Testis (tissue), 3 donors: Measurements from ENCODE around the gene DST. TPM values are rescaled to one million over a fixed set of nuclear protein-coding genes. Genes with fewer than 3 reads are reported as not detected.

Experiments
- DNase-seq: peaks from one replicate; pipeline ENCODE4 v3.0.0-alpha.2; 2019
- H3K27ac ChIP-seq, 2 donors: fragments of 200-600 bp; sonication (generic); one replicate each; pipeline ENCODE4 v1.5.1; 2019
- H3K27me3 ChIP-seq: fragments of 200-600 bp; sonication (generic); one replicate; pipeline ENCODE4 v1.5.1; 2019
- H3K36me3 ChIP-seq: fragments of 200-600 bp; sonication (generic); one replicate; pipeline ENCODE4 v1.5.1; 2017; ENCODE audit warnings: low read depth; ENCODE audit errors: missing control alignments
- H3K4me1 ChIP-seq: fragments of 200-600 bp; sonication (generic); one replicate; pipeline ENCODE4 v1.5.1; 2019
- H3K4me3 ChIP-seq, 2 donors: fragments of 200-600 bp; sonication (generic); one replicate each; pipeline ENCODE4 v1.5.1; 2017 to 2019
- H3K9me3 ChIP-seq: fragments of 200-600 bp; sonication (generic); one replicate; pipeline ENCODE4 v1.5.1; 2017
- CTCF ChIP-seq, 3 experiments: fragments of 450-650 bp in 2 of 3; fragments of 200-600 bp in 1 of 3; sonication (generic) in 1 of 3; IDR thresholded peaks; one replicate each; pipeline ENCODE4 v1.5.1; 2016 to 2019; ENCODE audit warnings: antibody characterized with exemption in 3 of 3, mild to moderate bottlenecking in 2 of 3, moderate library complexity in 1 of 3
- POLR2A ChIP-seq: fragments of 450-650 bp; IDR thresholded peaks from one replicate; pipeline ENCODE4 v1.6.1; 2017; ENCODE audit warnings: antibody characterized with exemption, mild to moderate bottlenecking, moderate library complexity
- WGBS, 2 donors: methylation state at CpG; one replicate each; pipeline ENCODE4 v1.1.5; 2018; 5-methylcytosine and 5-hydroxymethylcytosine counted together
- intact Hi-C: fragments of 100-400 bp; cut with DNase I; formaldehyde crosslinking; loops from one replicate; pipeline ENCODE4 v1.15.1; 2023; ENCODE audit warnings: low total_unique reads
- polyA plus RNA-seq: library from polyadenylated mRNA; stranded (reverse); fragments of 350-450 nt; fragmentation: Illumina TruSeq; extraction: RNeasy Lipid Tissue Mini Kit (QIAGEN cat#74804); gene quantifications from one replicate; pipeline ENCODE4 v1.2.3, GENCODE V29; 2014; ENCODE audit warnings: low read depth, low replicate concordance; ENCODE audit not compliant: insufficient read depth
- total RNA-seq, 2 donors: library from RNA; depleted of rRNA; stranded (reverse); fragments of >200 nt; gene quantifications; one replicate each; pipeline ENCODE4 v1.2.3, GENCODE V29; 2016

DST gene
- total and polyA plus RNA-seq, 3 donors from 2014 or later: 94.8 to 221 (median 175) TPM

- intact Hi-C loops: no loop called here
- H3K4me1 ChIP-seq: no peaks in the 10 kb centered on the region
- WGBS, 2 donors: 71 to 75% methylated on average over 33 to 34 of the region's 34 CpGs
These were observed 211.8 kb downstream of the DST start for GRCh38 chr6:56430629-56431600.

DNA sequence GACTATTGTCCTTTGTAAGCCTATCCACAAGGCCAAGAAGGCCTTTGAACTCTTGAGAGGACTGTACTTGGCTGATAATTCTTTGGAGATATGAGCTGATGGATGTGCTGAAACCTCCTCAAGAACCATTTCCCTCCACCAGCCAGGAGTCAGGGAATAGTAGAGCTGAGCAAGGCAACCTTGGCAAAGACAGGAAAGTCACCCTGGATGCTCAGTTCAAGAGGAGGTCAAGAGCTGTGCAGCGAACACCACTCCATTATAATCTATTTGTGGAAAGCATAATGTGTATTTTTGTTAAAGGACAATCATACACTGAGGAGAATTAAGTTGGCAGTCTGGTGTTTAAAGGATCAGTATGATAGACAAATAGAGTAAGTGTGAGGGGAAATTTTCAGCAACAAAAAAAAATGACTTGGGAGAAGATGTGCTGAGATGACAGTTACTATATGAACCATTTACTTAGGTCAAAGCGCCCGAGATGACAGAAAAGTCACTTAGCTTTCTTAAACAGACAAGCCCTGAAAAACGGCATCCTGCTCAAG is 218.1 kb downstream of the DST start:
- peaks cover 5% of the 10 kb centered on the region for H3K4me1 ChIP-seq
- no peak for DNase-seq
- no peaks in the 10 kb centered on the region for H3K36me3 ChIP-seq
- no peaks in the 10 kb centered on the region for H3K27me3 ChIP-seq
- no peak overlapping the region for H3K27ac ChIP-seq
- TF ChIP-seq CTCF (IDR thresholded peaks at IDR 0.05) (no peak), POLR2A (no peak)
- WGBS, 2 donors: 78 to 80% methylated on average over 4 of the region's 4 CpGs
- intact Hi-C loops: no loop called here
- H3K4me3 ChIP-seq: no peak overlapping the region
- H3K9me3 ChIP-seq: no peaks in the 10 kb centered on the region

More at GRCh38 chr6:56430629-56431600, 211.8 kb downstream of the DST start:
- Histone ChIP-seq H3K36me3 (no peaks in the 10 kb centered on the region), H3K9me3 (no peaks in the 10 kb centered on the region), H3K27me3 (no peaks in the 10 kb centered on the region), H3K4me3 (peak overlapping the region in 1 of 2 donors; percentile 19), H3K27ac (no peak overlapping the region)
- TF ChIP-seq CTCF (IDR thresholded peaks at IDR 0.05) (no peak), POLR2A (no peak)
- peak; percentile 16 for DNase-seq

GRCh38 chr6:56424064-56424463 is 218.6 kb downstream of the DST start:
- peaks cover 5% of the 10 kb centered on the region for H3K4me1 ChIP-seq
- H3K4me3 ChIP-seq: no peak overlapping the region
- H3K36me3 ChIP-seq: no peaks in the 10 kb centered on the region
- no peaks in the 10 kb centered on the region for H3K27me3 ChIP-seq
- no peak for DNase-seq
- intact Hi-C loops: no loop called here
- WGBS, 2 donors: 41 to 75% methylated on average over 2 of the region's 2 CpGs
- H3K9me3 ChIP-seq: no peaks in the 10 kb centered on the region
- TF ChIP-seq POLR2A (no peak), CTCF (IDR thresholded peaks at IDR 0.05) (no peak)
- no peak overlapping the region for H3K27ac ChIP-seq

DNA sequence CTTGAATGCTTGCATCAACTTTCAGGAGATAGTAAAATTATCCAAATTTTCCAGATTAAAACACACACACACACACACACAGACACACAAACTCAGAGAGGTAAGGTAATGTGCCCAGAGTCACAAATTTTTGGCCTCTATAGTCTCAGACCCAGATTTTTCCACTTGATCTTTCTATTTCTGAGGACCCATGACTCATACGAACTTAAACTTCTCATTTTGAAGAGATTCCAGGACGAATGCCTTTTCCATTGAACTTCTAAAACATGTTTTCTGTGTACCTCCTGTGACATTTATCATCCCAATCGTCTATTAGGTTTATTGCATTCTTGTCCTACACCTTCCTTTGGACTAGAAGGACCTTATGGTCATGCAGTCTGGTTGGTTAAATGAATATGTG is 222.4 kb downstream of the DST start:
- Histone ChIP-seq H3K27me3 (no peaks in the 10 kb centered on the region), H3K4me3 (no peak overlapping the region), H3K36me3 (no peaks in the 10 kb centered on the region), H3K9me3 (no peaks in the 10 kb centered on the region), H3K4me1 (peaks cover 5% of the 10 kb centered on the region), H3K27ac (no peak overlapping the region)
- WGBS, 2 donors: 76 to 84% methylated on average over 3 of the region's 3 CpGs
- intact Hi-C loops: no loop called here
- TF ChIP-seq POLR2A (no peak), CTCF (IDR thresholded peaks at IDR 0.05) (no peak)
- DNase-seq: no peak
